Ascending aorta (tissue), 2 donors: Measurements from ENCODE around the gene TCOF1. TPM values are rescaled to one million over a fixed set of nuclear protein-coding genes. Genes with fewer than 3 reads are reported as not detected.

ENCODE experiments used
- DNase-seq, 2 donors: peaks; one replicate each; pipeline ENCODE4 v3.0.0-alpha.2; 2019; ENCODE audit warnings: low spot score in 2 of 2
- H3K27ac ChIP-seq, 2 donors: fragments of 200-600 bp; sonication (generic); one replicate each; pipeline ENCODE4 v1.5.1; 2016 to 2017; ENCODE audit warnings: mild to moderate bottlenecking in 1 of 2
- H3K27me3 ChIP-seq: fragments of 200-600 bp; sonication (generic); one replicate; pipeline ENCODE4 v1.5.1; 2017
- H3K36me3 ChIP-seq, 2 donors: fragments of 200-600 bp; sonication (generic); one replicate each; pipeline ENCODE4 v1.5.1; 2016
- H3K4me1 ChIP-seq, 2 donors: fragments of 200-600 bp; sonication (generic); one replicate each; pipeline ENCODE4 v1.5.1; 2016 to 2017; ENCODE audit warnings: mild to moderate bottlenecking in 1 of 2
- H3K4me3 ChIP-seq, 2 donors: fragments of 200-600 bp; sonication (generic); one replicate each; pipeline ENCODE4 v1.5.1; 2016 to 2017; ENCODE audit warnings: mild to moderate bottlenecking in 1 of 2
- H3K9me3 ChIP-seq, 2 donors: fragments of 200-600 bp; sonication (generic); one replicate each; pipeline ENCODE4 v1.5.1; 2016
- intact Hi-C: fragments of 100-400 bp; cut with DNase I; formaldehyde crosslinking; loops from one replicate; pipeline ENCODE4 v1.15.1; 2023
- total RNA-seq: library from RNA; depleted of rRNA; stranded (reverse); fragments of >200 nt; gene quantifications from one replicate; pipeline ENCODE4 v1.1.0, GENCODE V29; 2016
- TF ChIP-seq, protein P1 (sequence below), 3 experiments: fragments of 200-600 bp in 2 of 3; fragments of 450-650 bp in 1 of 3; sonication (generic) in 2 of 3; IDR thresholded peaks; one replicate each; pipeline ENCODE4 v1.5.1; 2016 to 2019; ENCODE audit warnings: antibody characterized with exemption in 3 of 3, mild to moderate bottlenecking in 1 of 3, moderate library complexity in 1 of 3

Gene TCOF1
- total RNA-seq, 1 donor from 2014 or later = 31.4 TPM

GRCh38 chr5:150376799-150377771, 19.6 kb downstream of the TCOF1 start:
- Histone ChIP-seq H3K4me1 (no peaks in the 10 kb centered on the region), H3K36me3 (peaks cover 91 to 99% of the 10 kb centered on the region in 2 donors), H3K27me3 (no peaks in the 10 kb centered on the region), H3K27ac (no peak overlapping the region), H3K9me3 (no peaks in the 10 kb centered on the region), H3K4me3 (no peak overlapping the region)
- no peak for DNase-seq
- intact Hi-C loops = no loop called here
- TF ChIP-seq, protein P1, sequence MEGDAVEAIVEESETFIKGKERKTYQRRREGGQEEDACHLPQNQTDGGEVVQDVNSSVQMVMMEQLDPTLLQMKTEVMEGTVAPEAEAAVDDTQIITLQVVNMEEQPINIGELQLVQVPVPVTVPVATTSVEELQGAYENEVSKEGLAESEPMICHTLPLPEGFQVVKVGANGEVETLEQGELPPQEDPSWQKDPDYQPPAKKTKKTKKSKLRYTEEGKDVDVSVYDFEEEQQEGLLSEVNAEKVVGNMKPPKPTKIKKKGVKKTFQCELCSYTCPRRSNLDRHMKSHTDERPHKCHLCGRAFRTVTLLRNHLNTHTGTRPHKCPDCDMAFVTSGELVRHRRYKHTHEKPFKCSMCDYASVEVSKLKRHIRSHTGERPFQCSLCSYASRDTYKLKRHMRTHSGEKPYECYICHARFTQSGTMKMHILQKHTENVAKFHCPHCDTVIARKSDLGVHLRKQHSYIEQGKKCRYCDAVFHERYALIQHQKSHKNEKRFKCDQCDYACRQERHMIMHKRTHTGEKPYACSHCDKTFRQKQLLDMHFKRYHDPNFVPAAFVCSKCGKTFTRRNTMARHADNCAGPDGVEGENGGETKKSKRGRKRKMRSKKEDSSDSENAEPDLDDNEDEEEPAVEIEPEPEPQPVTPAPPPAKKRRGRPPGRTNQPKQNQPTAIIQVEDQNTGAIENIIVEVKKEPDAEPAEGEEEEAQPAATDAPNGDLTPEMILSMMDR (IDR thresholded peaks at IDR 0.05) = no peak

DNA sequence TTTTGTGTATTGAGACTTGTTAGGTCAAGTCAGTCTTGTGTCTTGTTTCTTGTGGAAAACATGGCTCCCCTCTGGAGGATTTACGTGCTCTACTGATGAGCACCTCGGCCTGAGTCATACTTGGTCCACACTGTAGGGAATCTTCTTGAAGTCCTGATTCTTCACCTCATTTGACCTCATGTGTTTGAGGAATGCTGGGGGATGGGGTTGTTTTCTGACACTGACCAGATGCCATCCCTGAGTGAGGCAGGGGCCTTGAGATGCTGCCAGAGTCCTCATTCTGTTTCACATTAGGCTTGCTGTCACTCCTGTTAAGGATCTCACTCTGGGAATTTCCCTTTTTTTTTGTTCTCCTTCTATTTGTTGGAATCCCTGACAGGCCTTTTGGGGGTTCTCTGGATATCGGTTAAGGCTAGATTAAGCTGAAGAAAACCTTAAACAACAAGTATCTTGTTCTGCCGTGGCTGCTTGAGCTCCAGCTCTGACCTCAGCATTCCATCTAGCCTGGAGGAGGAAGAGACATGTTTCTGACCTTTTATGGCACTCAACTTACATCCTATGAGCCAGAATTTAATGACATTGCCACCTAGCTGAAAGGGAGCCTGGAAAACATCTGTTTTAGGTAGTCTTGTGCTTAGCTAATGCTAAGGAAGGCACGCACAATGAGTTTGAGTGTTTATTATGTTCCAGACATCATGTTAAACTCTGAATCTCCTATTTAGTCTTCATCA, 20.6 kb downstream of the TCOF1 start:
- peaks cover 94 to 99% of the 10 kb centered on the region in 2 donors for H3K36me3 ChIP-seq
- TF ChIP-seq, protein P1 (IDR thresholded peaks at IDR 0.05) = no peak

DNA sequence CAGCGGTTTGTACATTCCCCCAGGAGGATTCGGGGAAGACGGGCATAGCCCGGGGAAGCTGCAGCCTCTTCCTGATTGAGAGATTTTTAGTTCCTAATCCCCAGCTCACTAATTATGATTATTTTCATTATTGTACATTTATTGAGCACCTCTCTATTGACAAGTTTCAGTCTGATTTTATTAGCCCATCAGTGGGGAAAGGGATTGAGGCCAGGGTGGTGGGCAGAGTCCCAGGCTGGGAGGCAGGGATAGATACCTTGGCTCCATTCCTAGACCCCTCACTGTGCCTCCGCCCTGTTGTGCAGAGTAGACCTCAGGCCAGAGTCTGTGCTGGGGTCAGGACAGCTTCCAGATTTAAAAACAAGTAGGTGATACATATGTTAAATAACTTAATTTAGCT, 27.2 kb downstream of the TCOF1 start:
- TF ChIP-seq, protein P1 (IDR thresholded peaks at IDR 0.05) = no peak
- H3K27me3 ChIP-seq = no peaks in the 10 kb centered on the region
- peaks cover 86 to 99% of the 10 kb centered on the region in 2 donors for H3K36me3 ChIP-seq
- no peak overlapping the region for H3K27ac ChIP-seq
- H3K4me3 ChIP-seq = no peak overlapping the region
- no peak for DNase-seq
- H3K4me1 ChIP-seq = no peaks in the 10 kb centered on the region
- H3K9me3 ChIP-seq = no peaks in the 10 kb centered on the region
- intact Hi-C loops = no loop called here

More for the DNA sequence above, 20.6 kb downstream of the TCOF1 start:
- no peaks in the 10 kb centered on the region for H3K9me3 ChIP-seq
- H3K27me3 ChIP-seq = no peaks in the 10 kb centered on the region
- no peak overlapping the region for H3K4me3 ChIP-seq
- intact Hi-C loops = no loop called here
- DNase-seq = no peak
- no peaks in the 10 kb centered on the region for H3K4me1 ChIP-seq
- no peak overlapping the region for H3K27ac ChIP-seq

- H3K36me3 ChIP-seq = peaks cover 84 to 99% of the 10 kb centered on the region in 2 donors
- intact Hi-C loops = no loop called here
These were observed 28.7 kb downstream of the TCOF1 start for GRCh38 chr5:150386024-150386855.

More at GRCh38 chr5:150386024-150386855, 28.7 kb downstream of the TCOF1 start:
- TF ChIP-seq, protein P1 (IDR thresholded peaks at IDR 0.05) = no peak
- Histone ChIP-seq H3K27ac (no peak overlapping the region), H3K4me3 (no peak overlapping the region), H3K27me3 (no peaks in the 10 kb centered on the region), H3K9me3 (no peaks in the 10 kb centered on the region), H3K4me1 (no peaks in the 10 kb centered on the region)
- no peak for DNase-seq
